HG03039 (cell line): Measurements from ENCODE around the gene ATP10A.
A peak's percentile ranks its signal among the peaks of the same experiment; 100 is the strongest.

ENCODE experiments used
- ATAC-seq: cut with Tn5 transposase; IDR thresholded peaks from one replicate; pipeline ENCODE4 v1.9.1; 2021; ENCODE audit warnings: mild to moderate bottlenecking, moderate library complexity; ENCODE audit not compliant: unreplicated experiment

The ATP10A gene

GRCh38 chr15:25742776-25743547 lies 120.2 kb downstream of the ATP10A start:
- no peak for ATAC-seq

GRCh38 chr15:25742041-25742730 lies 120.9 kb downstream of the ATP10A start:
- ATAC-seq = no peak

GRCh38 chr15:25741256-25741580 lies 121.9 kb downstream of the ATP10A start:
- no peak for ATAC-seq

- no peak for ATAC-seq
Observed at GRCh38 chr15:25740383-25741255, 122.5 kb downstream of the ATP10A start.

GRCh38 chr15:25739687-25740121 lies 123.4 kb downstream of the ATP10A start:
- ATAC-seq = peak; percentile 53

- no peak for ATAC-seq
Observed at GRCh38 chr15:25738171-25738965, 124.8 kb downstream of the ATP10A start.

- no peak for ATAC-seq
Observed at GRCh38 chr15:25737218-25737643, 125.9 kb downstream of the ATP10A start.

GRCh38 chr15:25736461-25736860 lies 126.7 kb downstream of the ATP10A start:
- no peak for ATAC-seq

GRCh38 chr15:25735550-25736384 lies 127.4 kb downstream of the ATP10A start:
- no peak for ATAC-seq

GRCh38 chr15:25734680-25735355 lies 128.3 kb downstream of the ATP10A start:
- ATAC-seq = no peak

GRCh38 chr15:25733856-25734679 lies 129.1 kb downstream of the ATP10A start:
- ATAC-seq = no peak

- ATAC-seq = no peak
Observed at GRCh38 chr15:25733036-25733855, 129.9 kb downstream of the ATP10A start.

GRCh38 chr15:25732191-25732590 lies 130.9 kb downstream of the ATP10A start:
- no peak for ATAC-seq

- ATAC-seq = no peak
Observed at GRCh38 chr15:25731411-25731810, 131.7 kb downstream of the ATP10A start.

GRCh38 chr15:25730918-25731317 lies 132.2 kb downstream of the ATP10A start:
- no peak for ATAC-seq

- ATAC-seq = no peak
Observed at GRCh38 chr15:25728816-25729215, 134.3 kb downstream of the ATP10A start.

- ATAC-seq = no peak
Observed at GRCh38 chr15:25727867-25728600, 135.1 kb downstream of the ATP10A start.
